HEK293 (cell line): ENCODE measurements around the gene COL18A1.

Experiments used
- BCL6B ChIP-seq: fragments of 450-650 bp; formaldehyde crosslinking; IDR thresholded peaks from 2 replicates; pipeline ENCODE4 v1.5.1; 2017; ENCODE audit warnings: missing biosample characterization, missing genetic modification characterization
- CTCF ChIP-seq: fragments of 450-650 bp; formaldehyde crosslinking; IDR thresholded peaks from 2 replicates; pipeline ENCODE4 v1.5.1; 2016; ENCODE audit warnings: missing biosample characterization, missing genetic modification characterization
- KLF7 ChIP-seq: fragments of 450-650 bp; formaldehyde crosslinking; IDR thresholded peaks from 2 replicates; pipeline ENCODE4 v1.5.1; 2016; ENCODE audit warnings: missing biosample characterization, missing genetic modification characterization, borderline replicate concordance
- ZNF626 ChIP-seq: fragments of 450-650 bp; sonication (Bioruptor Pico); formaldehyde crosslinking; IDR thresholded peaks from 2 replicates; pipeline ENCODE4 v1.5.1; 2018; ENCODE audit warnings: missing biosample characterization, missing genetic modification characterization, inconsistent platforms

- TF ChIP-seq CTCF (no peak), KLF7 (no peak), BCL6B (no peak), ZNF626 (no peak)
These were observed 43.6 kb upstream of the COL18A1 start for GRCh38 chr21:45361033-45361997.
